HUES64 (cell line): Measurements from ENCODE around the gene C19orf67.
"Not testable (repeated sequence)": the region's sequence is repeated elsewhere in the genome, so short reads cannot be mapped to it uniquely, and the experiment has no call there.

Experiments used
- H3K27ac ChIP-seq: 2 replicates; pipeline ENCODE4 v1.7.0; 2013; ENCODE audit warnings: low read depth, low read length, inconsistent platforms
- H3K27me3 ChIP-seq: 2 replicates; pipeline ENCODE4 v1.6.1; 2013; ENCODE audit warnings: mild to moderate bottlenecking, low read length; ENCODE audit not compliant: insufficient read depth
- H3K36me3 ChIP-seq: 2 replicates; pipeline ENCODE4 v1.6.1; 2013; ENCODE audit warnings: mild to moderate bottlenecking, low read length; ENCODE audit not compliant: insufficient read depth
- H3K4me1 ChIP-seq: 2 replicates; pipeline ENCODE4 v1.6.1; 2013; ENCODE audit warnings: mild to moderate bottlenecking, low read length, moderate library complexity; ENCODE audit not compliant: insufficient read depth
- H3K4me3 ChIP-seq: 2 replicates; pipeline ENCODE4 v1.5.1; 2013; ENCODE audit warnings: mild to moderate bottlenecking, low read length, moderate library complexity
- H3K9ac ChIP-seq: 2 replicates; pipeline ENCODE4 v1.6.1; 2013; ENCODE audit warnings: mild to moderate bottlenecking, low read depth, low read length
- H3K9me3 ChIP-seq: 2 replicates; pipeline ENCODE4 v1.6.1; 2013; ENCODE audit warnings: low read depth, low read length; ENCODE audit not compliant: insufficient read depth
- WGBS: fragments of 150-250, 120-280 bp; methylation state at CpG from one replicate; pipeline ENCODE4 v1.1.7; 2013; ENCODE audit warnings: missing lambda C conversion rate; 5-methylcytosine and 5-hydroxymethylcytosine counted together

C19orf67 gene

DNA sequence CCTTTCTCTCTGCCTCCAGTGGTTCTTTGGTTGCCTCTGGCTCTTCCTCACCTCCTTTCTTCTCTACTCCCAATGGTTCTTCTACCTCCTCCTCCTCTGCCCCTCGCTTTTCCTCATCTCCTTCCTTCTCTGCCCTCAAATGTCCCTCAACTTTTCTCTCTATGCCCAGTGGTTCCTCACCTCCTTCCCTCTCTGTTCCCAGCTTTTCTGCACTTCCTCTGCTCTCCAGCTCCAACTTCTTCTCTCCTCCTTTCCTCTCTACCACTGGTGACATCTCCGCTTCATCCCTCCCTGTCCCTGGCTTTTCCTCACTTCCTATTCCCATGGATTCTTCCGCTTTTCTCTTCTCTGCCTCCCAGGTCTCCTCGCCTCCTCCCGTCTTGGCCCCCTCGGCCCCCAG lies 31.5 kb downstream of the C19orf67 start:
- Histone ChIP-seq H3K36me3 (no peaks in the 10 kb centered on the region), H3K9me3 (no peaks in the 10 kb centered on the region), H3K4me3 (no peak overlapping the region), H3K27ac (no peak overlapping the region), H3K27me3 (peaks cover 18% of the 10 kb centered on the region), H3K4me1 (no peaks in the 10 kb centered on the region), H3K9ac (no peak overlapping the region)
- 91% methylated on average over 6 of the region's 6 CpGs for WGBS

DNA sequence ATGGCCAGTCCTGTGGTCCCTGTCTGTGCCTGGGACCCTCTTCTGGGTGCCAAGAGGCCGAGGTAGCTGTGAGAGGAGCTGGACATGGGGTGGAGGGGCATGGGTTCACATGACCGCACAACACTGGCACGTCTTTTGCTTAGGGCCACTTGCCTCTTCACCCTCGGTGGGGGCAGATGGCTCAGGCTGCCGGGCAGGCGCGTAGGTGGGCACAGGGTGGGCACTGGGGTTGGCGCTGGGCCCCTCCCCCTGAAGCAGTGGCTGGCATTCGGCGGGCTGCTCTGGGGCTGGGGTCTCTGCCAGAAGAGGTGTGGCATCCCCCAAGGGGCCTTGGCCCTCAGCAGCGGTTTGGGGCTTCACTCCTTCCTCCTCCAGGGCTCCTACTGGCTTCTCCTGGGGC lies 32.1 kb downstream of the C19orf67 start:
- 93% methylated on average over 11 of the region's 11 CpGs for WGBS
- H3K4me3 ChIP-seq, result no peak overlapping the region

GRCh38 chr19:14053032-14053431 lies 32.6 kb downstream of the C19orf67 start:
- Histone ChIP-seq H3K36me3 (no peaks in the 10 kb centered on the region), H3K4me3 (no peak overlapping the region), H3K4me1 (no peaks in the 10 kb centered on the region), H3K27me3 (peaks cover 7% of the 10 kb centered on the region), H3K9ac (no peak overlapping the region), H3K27ac (no peak overlapping the region), H3K9me3 (0 out of 2 replicates have a peak, but pooled peaks cover 3% of the 10 kb centered on the region)
- WGBS, result 93% methylated on average over 3 of the region's 3 CpGs

More for the DNA sequence above, 32.1 kb downstream of the C19orf67 start:
- H3K9me3 ChIP-seq, result no peaks in the 10 kb centered on the region
- H3K36me3 ChIP-seq, result no peaks in the 10 kb centered on the region
- no peaks in the 10 kb centered on the region for H3K4me1 ChIP-seq
- H3K9ac ChIP-seq, result no peak overlapping the region
- peaks cover 12% of the 10 kb centered on the region for H3K27me3 ChIP-seq
- H3K27ac ChIP-seq, result no peak overlapping the region

DNA sequence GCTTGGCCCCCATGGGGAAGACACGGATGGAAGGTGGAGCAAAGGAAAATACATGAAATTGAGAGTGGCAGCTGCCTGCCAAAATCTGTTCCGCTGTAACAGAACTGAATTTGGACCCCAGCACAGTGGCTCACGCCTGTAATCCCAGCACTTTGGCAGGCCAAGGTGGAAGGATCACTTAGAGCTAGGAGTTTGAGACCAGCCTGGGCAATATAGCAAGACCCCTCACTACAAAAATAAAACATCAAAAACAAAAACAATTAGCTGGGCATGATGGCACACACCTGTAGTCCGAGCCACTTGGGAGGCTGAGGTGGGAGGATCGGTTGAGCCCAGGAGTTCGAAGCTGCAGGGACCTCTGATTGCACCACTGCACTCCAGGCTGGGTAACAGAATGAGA lies 33.1 kb downstream of the C19orf67 start:
- Histone ChIP-seq H3K9ac (no peak overlapping the region), H3K27me3 (peaks cover 3% of the 10 kb centered on the region), H3K4me3 (no peak overlapping the region), H3K4me1 (no peaks in the 10 kb centered on the region), H3K36me3 (no peaks in the 10 kb centered on the region), H3K9me3 (0 out of 2 replicates have a peak, but pooled peaks cover 3% of the 10 kb centered on the region), H3K27ac (no peak overlapping the region)
- 91% methylated on average over 6 of the region's 6 CpGs for WGBS

- 90% methylated on average over 9 of the region's 9 CpGs for WGBS
- no peak overlapping the region for H3K9ac ChIP-seq
- peaks cover 3% of the 10 kb centered on the region for H3K27me3 ChIP-seq
- H3K4me3 ChIP-seq, result no peak overlapping the region
- H3K4me1 ChIP-seq, result no peaks in the 10 kb centered on the region
- no peaks in the 10 kb centered on the region for H3K36me3 ChIP-seq
- 0 out of 2 replicates have a peak, but pooled peaks cover 3% of the 10 kb centered on the region for H3K9me3 ChIP-seq
- no peak overlapping the region for H3K27ac ChIP-seq
Measured at GRCh38 chr19:14051980-14052379, 33.6 kb downstream of the C19orf67 start.

GRCh38 chr19:14050961-14051360 lies 34.6 kb downstream of the C19orf67 start:
- 96% methylated on average over 11 of the region's 11 CpGs for WGBS
- H3K36me3 ChIP-seq, H3K9ac ChIP-seq, H3K27ac ChIP-seq, H3K4me1 ChIP-seq, H3K27me3 ChIP-seq, H3K9me3 ChIP-seq, H3K4me3 ChIP-seq: not testable (repeated sequence)

GRCh38 chr19:14050512-14050911 lies 35.1 kb downstream of the C19orf67 start:
- 95% methylated on average over 4 of the region's 4 CpGs for WGBS
- Histone ChIP-seq H3K27ac (no peak overlapping the region), H3K4me3 (no peak overlapping the region)

GRCh38 chr19:14048443-14049153 lies 37.0 kb downstream of the C19orf67 start:
- H3K36me3 ChIP-seq, result 0 out of 2 replicates have a peak, but pooled peaks cover 2% of the 10 kb centered on the region
- WGBS, result 71% methylated on average over 8 of the region's 8 CpGs
- H3K27ac ChIP-seq, result no peak overlapping the region
- H3K27me3 ChIP-seq, result no peaks in the 10 kb centered on the region
- no peaks in the 10 kb centered on the region for H3K4me1 ChIP-seq
- no peak overlapping the region for H3K9ac ChIP-seq
- H3K9me3 ChIP-seq, result 0 out of 2 replicates have a peak, but pooled peaks cover 3% of the 10 kb centered on the region
- no peak overlapping the region for H3K4me3 ChIP-seq

More at GRCh38 chr19:14050512-14050911, 35.1 kb downstream of the C19orf67 start:
- 0 out of 2 replicates have a peak, but pooled peaks cover 2% of the 10 kb centered on the region for H3K36me3 ChIP-seq
- no peaks in the 10 kb centered on the region for H3K27me3 ChIP-seq
- H3K9me3 ChIP-seq, result 0 out of 2 replicates have a peak, but pooled peaks cover 3% of the 10 kb centered on the region
- H3K9ac ChIP-seq, result no peak overlapping the region
- no peaks in the 10 kb centered on the region for H3K4me1 ChIP-seq

- not testable (repeated sequence) for H3K27ac ChIP-seq, H3K27me3 ChIP-seq, H3K4me1 ChIP-seq, H3K4me3 ChIP-seq, H3K9me3 ChIP-seq, H3K36me3 ChIP-seq, H3K9ac ChIP-seq
- WGBS, result 93% methylated on average over 9 of the region's 10 CpGs
Measured at GRCh38 chr19:14047866-14048265, 37.7 kb downstream of the C19orf67 start.

GRCh38 chr19:14042659-14043608 lies 42.6 kb downstream of the C19orf67 start:
- not testable (repeated sequence) for H3K27me3 ChIP-seq, H3K4me3 ChIP-seq, H3K36me3 ChIP-seq, H3K27ac ChIP-seq, H3K9me3 ChIP-seq, H3K4me1 ChIP-seq, H3K9ac ChIP-seq
- 77% methylated on average over 19 of the region's 19 CpGs for WGBS

DNA sequence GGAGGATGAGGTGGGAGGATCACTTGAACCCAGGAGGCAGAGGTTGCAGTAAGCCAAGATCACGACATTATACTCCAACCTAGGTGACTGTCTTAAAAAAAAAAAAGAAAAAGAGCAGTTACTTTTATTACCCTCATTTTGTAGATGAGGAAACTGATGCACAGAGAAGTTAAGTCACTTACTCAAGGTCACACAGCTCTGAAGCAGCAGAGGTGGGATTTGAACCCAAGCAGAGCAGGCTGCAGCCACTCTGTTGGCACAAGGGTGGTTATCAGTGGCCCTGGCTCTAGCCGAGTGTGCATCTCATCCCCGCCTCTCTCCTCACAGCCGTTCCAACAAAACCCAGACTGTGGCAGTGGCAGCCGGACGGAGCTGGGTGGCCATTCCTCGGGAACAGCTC lies 46.4 kb downstream of the C19orf67 start:
- WGBS, result 88% methylated on average over 7 of the region's 7 CpGs
- no peak overlapping the region for H3K9ac ChIP-seq
- H3K36me3 ChIP-seq, result no peaks in the 10 kb centered on the region
- no peak overlapping the region for H3K27ac ChIP-seq
- H3K27me3 ChIP-seq, result no peaks in the 10 kb centered on the region
- no peaks in the 10 kb centered on the region for H3K9me3 ChIP-seq
- no peak overlapping the region for H3K4me3 ChIP-seq
- H3K4me1 ChIP-seq, result no peaks in the 10 kb centered on the region
